Trophoblast cell (in vitro differentiated cells and primary cell): ENCODE data around the gene SIK3.

Experiments used
- DNase-seq, 2 donors: peaks; one replicate each; pipeline ENCODE4 v3.0.0-alpha.2; 2016
- H2AFZ ChIP-seq: 2 replicates; pipeline ENCODE4 v1.6.1; 2013; ENCODE audit warnings: low read length, moderate library complexity, mild to moderate bottlenecking; ENCODE audit not compliant: insufficient read depth, poor library complexity
- H2AK5ac ChIP-seq: 2 replicates; pipeline ENCODE4 v1.6.1; 2013; ENCODE audit warnings: mild to moderate bottlenecking, low read length
- H2BK120ac ChIP-seq: 2 replicates; pipeline ENCODE4 v1.6.1; 2013; ENCODE audit warnings: low read length, mild to moderate bottlenecking, moderate library complexity; ENCODE audit not compliant: insufficient read depth, poor library complexity
- H2BK12ac ChIP-seq: 2 replicates; pipeline ENCODE4 v1.6.1; 2013; ENCODE audit warnings: mild to moderate bottlenecking, low read length, moderate library complexity
- H2BK5ac ChIP-seq: 2 replicates; pipeline ENCODE4 v1.6.1; 2013; ENCODE audit warnings: low read length, low read depth, moderate library complexity, mild to moderate bottlenecking; ENCODE audit not compliant: poor library complexity
- H3K14ac ChIP-seq: 2 replicates; pipeline ENCODE4 v1.6.1; 2013; ENCODE audit warnings: mild to moderate bottlenecking, low read length
- H3K18ac ChIP-seq: 2 replicates; pipeline ENCODE4 v1.6.1; 2013; ENCODE audit warnings: mild to moderate bottlenecking, low read length
- H3K23ac ChIP-seq: 2 replicates; pipeline ENCODE4 v1.6.1; 2013; ENCODE audit warnings: low read length
- H3K27ac ChIP-seq: 2 replicates; pipeline ENCODE4 v1.5.1; 2013; ENCODE audit warnings: low read depth, mild to moderate bottlenecking, inconsistent platforms, low read length, moderate library complexity
- H3K27me3 ChIP-seq: 2 replicates; pipeline ENCODE4 v1.6.1; 2013; ENCODE audit warnings: inconsistent platforms, mild to moderate bottlenecking, low read length, moderate library complexity; ENCODE audit not compliant: insufficient read depth
- H3K36me3 ChIP-seq, 2 experiments: 1 replicate in 1 of 2; 2 replicates in 1 of 2; pipeline ENCODE4 v1.6.1; 2013; ENCODE audit warnings: low read length in 2 of 2, mild to moderate bottlenecking in 2 of 2, moderate library complexity in 1 of 2; ENCODE audit not compliant: insufficient read depth in 2 of 2, control insufficient read depth in 1 of 2
- H3K4ac ChIP-seq: 2 replicates; pipeline ENCODE4 v1.6.1; 2013; ENCODE audit warnings: low read depth, mild to moderate bottlenecking, low read length, moderate library complexity
- H3K4me1 ChIP-seq, 2 experiments: 1 replicate in 1 of 2; 2 replicates in 1 of 2; pipeline ENCODE4 v1.6.1; 2013; ENCODE audit warnings: low read length in 2 of 2, mild to moderate bottlenecking in 2 of 2, moderate library complexity in 1 of 2; ENCODE audit not compliant: insufficient read depth in 2 of 2, control insufficient read depth in 1 of 2
- H3K4me2 ChIP-seq: 2 replicates; pipeline ENCODE4 v1.6.1; 2013; ENCODE audit warnings: inconsistent platforms, mild to moderate bottlenecking, low read length, moderate library complexity
- H3K4me3 ChIP-seq: 2 replicates; pipeline ENCODE4 v1.5.1; 2013; ENCODE audit warnings: mild to moderate bottlenecking, low read depth, low read length, inconsistent platforms
- H3K79me1 ChIP-seq: one replicate; pipeline ENCODE4 v1.6.1; 2013; ENCODE audit warnings: low read length
- H3K79me2 ChIP-seq: 2 replicates; pipeline ENCODE4 v1.6.1; 2013; ENCODE audit warnings: low read length, mild to moderate bottlenecking; ENCODE audit not compliant: control insufficient read depth, insufficient read depth, poor library complexity
- H3K9ac ChIP-seq: 2 replicates; pipeline ENCODE4 v1.6.1; 2013; ENCODE audit warnings: mild to moderate bottlenecking, low read length
- H3K9me3 ChIP-seq: 2 replicates; pipeline ENCODE4 v1.6.1; 2013; ENCODE audit warnings: low read depth, mild to moderate bottlenecking, control low read depth, inconsistent platforms, low read length; ENCODE audit not compliant: insufficient read depth
- H4K12ac ChIP-seq: 2 replicates; pipeline ENCODE4 v1.6.1; 2013; ENCODE audit warnings: low read depth, mild to moderate bottlenecking, low read length, moderate library complexity
- H4K8ac ChIP-seq: 2 replicates; pipeline ENCODE4 v1.6.1; 2013; ENCODE audit warnings: low read depth, mild to moderate bottlenecking, low read length, moderate library complexity
- H4K91ac ChIP-seq: one replicate; pipeline ENCODE4 v1.6.1; 2013; ENCODE audit warnings: low read depth, mild to moderate bottlenecking, low read length, moderate library complexity
- WGBS: extraction: QIAGEN DNeasy Blood & Tissue Kit; methylation state at CpG from one replicate; pipeline ENCODE4 v1.1.7; 2013; ENCODE audit warnings: missing lambda C conversion rate; ENCODE audit not compliant: insufficient read length, insufficient coverage; ENCODE audit errors: extremely low coverage; 5-methylcytosine and 5-hydroxymethylcytosine counted together

SIK3 gene

DNA sequence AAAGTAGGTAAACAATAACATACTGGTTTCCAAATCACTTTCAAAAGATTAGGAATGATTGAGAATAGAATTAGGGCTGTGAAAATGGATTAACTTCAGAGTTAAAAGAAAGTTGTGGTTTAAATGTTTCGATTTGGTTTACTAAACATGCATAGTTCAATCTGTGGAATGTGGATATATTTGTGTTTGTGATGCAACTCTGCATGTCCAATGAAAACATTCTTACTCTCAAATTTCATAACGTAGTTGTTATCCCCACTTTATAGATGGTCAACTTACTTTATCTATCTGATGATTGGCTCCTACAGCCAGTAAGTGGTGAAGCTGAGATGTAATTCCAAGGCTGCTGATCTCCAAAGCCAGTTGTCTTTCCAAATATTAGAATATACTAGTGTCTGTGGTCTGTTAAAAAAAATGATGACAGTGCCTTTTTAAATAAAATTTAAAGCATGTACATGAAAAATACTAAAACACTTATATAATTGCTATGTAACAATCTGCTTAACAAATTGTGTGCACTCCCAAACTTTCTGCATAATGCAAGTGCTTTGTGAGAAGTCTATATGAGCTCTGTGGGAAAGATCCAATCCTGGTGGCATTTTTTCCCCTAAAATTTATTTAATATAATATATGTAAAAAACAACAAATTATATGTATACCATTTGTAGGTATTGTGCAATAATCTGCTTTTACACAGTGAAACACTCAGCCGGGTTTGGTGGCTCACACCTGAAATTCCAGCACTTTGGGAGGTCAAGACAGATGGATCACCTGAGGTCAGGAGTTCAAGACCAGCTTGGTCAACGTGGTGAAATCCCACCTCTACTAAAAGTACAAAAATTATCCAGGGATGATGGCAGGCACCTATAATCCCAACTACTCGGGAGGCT lies 9.7 kb upstream of the SIK3 start:
- WGBS: 100% methylated on average over 1 of the region's 5 CpGs
- DNase-seq: peak in 1 of 2 donors; percentile 50

DNA sequence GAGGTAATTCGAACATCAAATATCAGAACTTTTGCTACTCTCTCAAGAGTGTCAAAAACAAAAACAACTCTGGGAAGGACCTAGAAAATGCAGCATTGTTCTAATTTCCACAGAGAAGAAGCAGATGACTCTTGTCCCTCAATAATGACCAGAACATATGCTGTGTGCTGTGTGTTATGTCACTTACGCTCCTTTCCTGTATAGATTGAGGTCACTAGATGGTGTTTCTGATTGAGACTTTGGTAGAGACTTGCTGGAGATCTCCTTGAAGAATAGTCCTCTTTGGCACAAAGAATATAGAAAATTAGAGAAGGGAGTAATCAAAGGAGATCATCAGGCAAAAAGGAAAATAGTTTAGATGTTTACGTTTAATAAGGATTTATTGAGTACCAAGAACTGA lies 2.3 kb upstream of the SIK3 start:
- Histone ChIP-seq H3K36me3 (no peaks in the 10 kb centered on the region), H3K27ac (no peak overlapping the region), H3K14ac (no peak overlapping the region), H3K9ac (no peak overlapping the region), H2BK5ac (no peak overlapping the region), H3K4me3 (no peak overlapping the region), H3K27me3 (no peaks in the 10 kb centered on the region), H3K23ac (no peak overlapping the region), H2BK120ac (no peak overlapping the region), H2BK12ac (no peak overlapping the region), H3K4ac (no peak overlapping the region), H2AK5ac (no peak overlapping the region), H2AFZ (no peak overlapping the region), H3K79me2 (peaks cover 8% of the 10 kb centered on the region), H4K12ac (no peak overlapping the region), H3K9me3 (no peaks in the 10 kb centered on the region), H3K4me2 (no peak overlapping the region), H4K8ac (no peak overlapping the region), H3K4me1 (peaks cover 6 to 13% of the 10 kb centered on the region in 2 experiments), H3K79me1 (peaks cover 10% of the 10 kb centered on the region), H3K18ac (no peak overlapping the region), H4K91ac (no peak overlapping the region)
- 100% methylated on average over 1 of the region's 3 CpGs for WGBS
- DNase-seq: no peak

More for the DNA sequence above, 9.7 kb upstream of the SIK3 start:
- H3K79me1 ChIP-seq: no peaks in the 10 kb centered on the region
- H2AK5ac ChIP-seq: no peak overlapping the region
- no peak overlapping the region for H2BK120ac ChIP-seq
- no peak overlapping the region for H3K4me2 ChIP-seq
- H3K23ac ChIP-seq: no peak overlapping the region
- H3K27me3 ChIP-seq: no peaks in the 10 kb centered on the region
- no peak overlapping the region for H3K4me3 ChIP-seq
- no peak overlapping the region for H3K27ac ChIP-seq
- no peak overlapping the region for H3K14ac ChIP-seq
- no peaks in the 10 kb centered on the region for H3K9me3 ChIP-seq
- no peak overlapping the region for H2BK12ac ChIP-seq
- no peaks in the 10 kb centered on the region for H3K4me1 ChIP-seq
- no peak overlapping the region for H4K91ac ChIP-seq
- no peak overlapping the region for H4K8ac ChIP-seq
- no peak overlapping the region for H2BK5ac ChIP-seq
- no peak overlapping the region for H3K9ac ChIP-seq
- no peak overlapping the region for H3K18ac ChIP-seq
- no peaks in the 10 kb centered on the region for H3K79me2 ChIP-seq
- no peak overlapping the region for H4K12ac ChIP-seq
- H2AFZ ChIP-seq: no peak overlapping the region
- no peaks in the 10 kb centered on the region for H3K36me3 ChIP-seq
- no peak overlapping the region for H3K4ac ChIP-seq

DNA sequence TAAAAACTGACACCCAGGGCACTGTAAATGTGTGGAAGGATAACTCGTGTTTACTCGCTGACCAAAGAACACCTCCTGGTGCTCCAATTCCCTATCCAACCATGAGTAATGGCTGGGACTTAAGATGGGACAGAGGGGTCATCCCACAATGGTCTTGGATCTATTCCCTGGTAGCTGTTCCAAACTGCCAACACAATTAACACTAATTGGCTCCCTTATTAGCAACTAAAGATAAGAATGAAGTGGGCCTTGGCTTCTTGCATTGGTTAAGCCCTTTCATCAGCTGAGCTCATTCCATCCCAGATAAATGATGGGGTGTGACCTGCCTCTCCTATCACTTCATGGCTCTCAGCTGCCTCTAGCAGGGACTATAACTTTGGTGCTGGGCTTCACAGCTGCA lies 1.5 kb upstream of the SIK3 start:
- Histone ChIP-seq H3K27me3 (no peaks in the 10 kb centered on the region), H2BK120ac (no peak overlapping the region), H3K9me3 (no peaks in the 10 kb centered on the region), H3K4me1 (peaks cover 8 to 16% of the 10 kb centered on the region in 2 experiments), H3K23ac (no peak overlapping the region), H3K4me3 (no peak overlapping the region), H3K27ac (no peak overlapping the region), H3K14ac (no peak overlapping the region), H4K8ac (no peak overlapping the region), H3K79me2 (peaks cover 10% of the 10 kb centered on the region), H2AFZ (no peak overlapping the region), H4K91ac (no peak overlapping the region), H3K79me1 (peaks cover 10% of the 10 kb centered on the region), H4K12ac (no peak overlapping the region), H2BK5ac (no peak overlapping the region), H3K36me3 (no peaks in the 10 kb centered on the region), H2BK12ac (no peak overlapping the region), H3K18ac (no peak overlapping the region), H3K4me2 (no peak overlapping the region), H3K9ac (no peak overlapping the region), H3K4ac (no peak overlapping the region), H2AK5ac (no peak overlapping the region)
- WGBS: no CpG with 5 or more reads among the region's 2 CpGs
- no peak for DNase-seq

DNA sequence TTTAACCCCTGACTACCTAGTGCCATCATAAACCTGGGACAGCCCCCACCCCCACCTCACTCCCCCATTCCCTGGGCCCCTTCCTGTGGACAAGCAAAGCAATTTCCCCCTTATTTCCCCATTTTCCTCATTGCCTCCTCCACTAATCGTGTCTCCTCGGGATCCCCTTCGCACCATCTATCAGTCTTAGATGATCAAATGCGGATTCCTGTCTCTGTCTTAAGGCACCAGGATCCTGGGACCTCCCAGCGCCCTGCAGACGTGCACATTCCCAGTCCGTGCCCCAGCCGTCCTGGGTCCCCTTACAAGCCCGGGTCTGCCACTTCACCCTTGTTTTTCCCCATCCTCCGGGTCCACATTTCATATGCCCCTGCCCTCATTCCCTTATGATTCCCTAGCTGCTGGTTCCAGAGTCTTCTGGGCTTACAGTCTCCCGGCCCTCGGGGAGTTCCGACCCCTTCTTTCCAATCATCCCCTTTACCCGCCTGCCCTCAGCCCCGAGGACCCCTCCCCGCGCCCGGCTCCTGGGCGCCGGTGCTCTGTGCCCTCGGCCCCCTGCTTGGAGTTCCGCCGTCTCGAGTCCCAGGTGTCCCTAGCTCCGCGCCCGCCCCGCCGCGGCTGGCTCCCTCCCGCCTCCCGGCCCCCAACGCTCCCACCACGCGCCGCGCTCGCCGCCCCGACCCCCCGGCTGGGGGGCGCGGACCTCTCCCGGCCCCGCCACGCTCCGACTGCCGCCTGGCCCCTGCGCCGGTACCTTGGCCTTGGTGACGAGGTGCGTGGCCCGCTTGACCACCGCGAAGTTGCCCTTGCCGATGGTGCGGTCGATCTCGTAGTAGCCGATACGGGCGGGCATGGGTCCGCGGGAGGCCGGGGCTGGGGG lies 599 bp downstream of the SIK3 start:
- H2BK5ac ChIP-seq: peak overlapping the region; percentile 94
- peak overlapping the region; percentile 78 for H3K9ac ChIP-seq
- peak overlapping the region; percentile 94 for H3K4me3 ChIP-seq
- H3K79me2 ChIP-seq: peaks cover 10% of the 10 kb centered on the region
- peak overlapping the region; percentile 82 for H2BK12ac ChIP-seq
- peak overlapping the region; percentile 96 for H3K4ac ChIP-seq
- no peaks in the 10 kb centered on the region for H3K36me3 ChIP-seq
- peaks cover 8 to 18% of the 10 kb centered on the region in 2 experiments for H3K4me1 ChIP-seq
- H3K4me2 ChIP-seq: peak overlapping the region; percentile 100
- peak overlapping the region; percentile 98 for H3K18ac ChIP-seq
- peak overlapping the region; percentile 98 for H2AFZ ChIP-seq
- peak overlapping the region; percentile 90 for H2BK120ac ChIP-seq
- peaks cover 10% of the 10 kb centered on the region for H3K79me1 ChIP-seq
- H3K9me3 ChIP-seq: no peaks in the 10 kb centered on the region
- H4K91ac ChIP-seq: peak overlapping the region; percentile 97
- peak overlapping the region; percentile 92 for H2AK5ac ChIP-seq
- H4K12ac ChIP-seq: peak overlapping the region; percentile 88
- no peaks in the 10 kb centered on the region for H3K27me3 ChIP-seq
- WGBS: no CpG with 5 or more reads among the region's 65 CpGs
- no peak overlapping the region for H3K23ac ChIP-seq
- peak overlapping the region; percentile 97 for H3K14ac ChIP-seq
- peak overlapping the region; percentile 79 for H3K27ac ChIP-seq
- H4K8ac ChIP-seq: peak overlapping the region; percentile 91
- DNase-seq: peak; percentile 17 to 54
